Natural killer cell (primary cell): ENCODE results near the gene C1orf105. TPM values are rescaled to one million over a fixed set of nuclear protein-coding genes. Genes with fewer than 3 reads are reported as not detected.

Source experiments
- ATAC-seq, 3 donors: fragments of 150-1000 bp in 2 of 3; fragments of 200-7000 bp in 1 of 3; cut with Tn5 transposase; 1 replicate in 1 of 3; 2 replicates in 2 of 3; pipeline ENCODE4 v1.10.0; 2021; ENCODE audit warnings: mild to moderate bottlenecking in 2 of 3, moderate library complexity in 2 of 3
- DNase-seq, 2 donors: peaks; one replicate each; pipeline versions ENCODE4 v3.0.0 to v3.0.0-alpha.2; 2013 to 2021; ENCODE audit warnings: mixed read lengths in 1 of 2
- H3K27ac ChIP-seq: one replicate; pipeline ENCODE4 v1.5.1; 2013; ENCODE audit warnings: mild to moderate bottlenecking, low read length
- H3K27me3 ChIP-seq: one replicate; pipeline ENCODE4 v1.6.1; 2013; ENCODE audit warnings: low read length; ENCODE audit not compliant: control insufficient read depth, insufficient read depth
- H3K36me3 ChIP-seq: one replicate; pipeline ENCODE4 v1.6.1; 2013; ENCODE audit warnings: low read length; ENCODE audit not compliant: control insufficient read depth, insufficient read depth
- H3K4me1 ChIP-seq: one replicate; pipeline ENCODE4 v1.6.1; 2013; ENCODE audit warnings: low read length; ENCODE audit not compliant: control insufficient read depth, insufficient read depth
- H3K4me3 ChIP-seq: one replicate; pipeline ENCODE4 v1.5.1; 2013; ENCODE audit warnings: low read length
- H3K9me3 ChIP-seq: one replicate; pipeline ENCODE4 v1.6.1; 2013; ENCODE audit warnings: low read length; ENCODE audit not compliant: control insufficient read depth, insufficient read depth
- H3K27ac Mint-ChIP-seq, 2 donors: one replicate each; pipeline ENCODE4 v1.8.0; 2022; ENCODE audit warnings: mild to moderate bottlenecking in 2 of 2, mixed read lengths in 2 of 2, moderate library complexity in 1 of 2
- H3K27me3 Mint-ChIP-seq, 2 donors: one replicate each; pipeline ENCODE4 v1.8.0; 2022; ENCODE audit warnings: low read depth in 2 of 2, mixed read lengths in 2 of 2
- H3K36me3 Mint-ChIP-seq: one replicate; pipeline ENCODE4 v1.8.0; 2022; ENCODE audit warnings: mixed read lengths
- H3K4me1 Mint-ChIP-seq, 2 donors: one replicate each; pipeline ENCODE4 v1.8.0; 2022; ENCODE audit warnings: mixed read lengths in 2 of 2
- H3K4me3 Mint-ChIP-seq: one replicate; pipeline ENCODE4 v1.8.0; 2022; ENCODE audit warnings: mild to moderate bottlenecking, moderate library complexity, mixed read lengths
- H3K9me3 Mint-ChIP-seq, 2 donors: one replicate each; pipeline ENCODE4 v1.8.0; 2022; ENCODE audit warnings: mixed read lengths in 2 of 2
- CTCF ChIP-seq: fragments of 200-600 bp; IDR thresholded peaks from one replicate; pipeline ENCODE4 v1.8.0; 2022; ENCODE audit warnings: antibody characterized with exemption
- WGBS: methylation state at CpG from one replicate; pipeline ENCODE4 v1.1.7; 2013; ENCODE audit warnings: missing lambda C conversion rate; ENCODE audit not compliant: insufficient coverage; 5-methylcytosine and 5-hydroxymethylcytosine counted together
- intact Hi-C: fragments of 100-400 bp; cut with micrococcal nuclease; formaldehyde crosslinking; loops from one replicate; pipeline ENCODE4 v1.14.2; 2022
- total RNA-seq, 4 donors: library from RNA; stranded (reverse); fragments of 120-200 nt in 1 of 4; gene quantifications; one replicate each; pipeline versions ENCODE4 v1.2.3 to v1.2.4, GENCODE V29; 2013 to 2022

Gene C1orf105
- total RNA-seq, 3 donors from 2014 or later (not counting 1 experiment from before 2014, with no cell fraction given): not detected

DNA sequence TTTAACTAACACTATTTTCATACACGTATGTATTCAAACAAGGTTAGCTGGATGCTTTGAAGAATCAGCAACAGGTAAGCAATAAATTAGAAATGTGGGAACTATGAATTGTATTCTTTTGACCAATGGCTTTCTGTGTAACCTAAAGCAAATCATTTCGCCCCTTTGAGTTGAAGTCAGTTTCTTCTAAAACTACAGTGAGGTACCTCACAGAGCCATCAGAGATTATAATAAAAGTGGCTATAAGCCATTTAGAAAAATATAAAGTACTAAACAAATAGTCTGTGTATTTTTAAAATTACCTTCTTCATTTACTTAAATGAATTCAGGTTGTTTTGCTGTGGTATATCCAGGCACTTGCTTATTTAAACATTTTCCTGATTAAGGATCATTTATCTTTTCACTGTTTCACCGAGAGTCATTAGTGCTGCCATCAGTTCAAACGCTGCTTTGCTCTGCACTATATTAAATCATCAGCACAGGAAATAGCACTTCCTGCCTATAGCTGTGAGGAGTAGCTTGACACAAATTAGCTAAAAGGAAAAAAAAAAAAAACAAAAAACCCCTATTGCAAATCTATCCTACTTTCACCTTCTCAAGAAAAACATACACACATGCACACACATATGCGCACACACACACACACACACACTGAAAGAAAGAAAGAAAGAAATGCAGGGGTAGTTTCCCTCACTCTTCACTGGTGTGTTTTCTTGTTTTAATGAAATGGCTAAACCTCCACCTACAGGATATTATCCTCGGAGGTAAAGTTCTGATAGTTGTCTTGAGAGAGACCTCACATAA, 39.8 kb upstream of the C1orf105 start:
- Mint-ChIP-seq H3K27me3 (no peaks in the 10 kb centered on the region), H3K27ac (peak overlapping the region; percentile 90 to 91), H3K4me1 (peaks cover 27 to 31% of the 10 kb centered on the region in 2 donors), H3K9me3 (no peaks in the 10 kb centered on the region), H3K4me3 (peak overlapping the region; percentile 72), H3K36me3 (no peaks in the 10 kb centered on the region)
- Histone ChIP-seq H3K27me3 (no peaks in the 10 kb centered on the region), H3K36me3 (no peaks in the 10 kb centered on the region), H3K4me3 (no peak overlapping the region), H3K9me3 (no peaks in the 10 kb centered on the region), H3K27ac (peak overlapping the region; percentile 87), H3K4me1 (no peaks in the 10 kb centered on the region)
- peak; percentile 94 to 95 (median 95) for ATAC-seq
- intact Hi-C loops: loop anchor here (1.0 to 5.0 kb wide), 3 partner anchors 14 to 38 kb away; no protein-coding TSS in a partner anchor
- TF ChIP-seq CTCF: no peak
- peak in 1 of 2 donors; percentile 79 for DNase-seq
- WGBS: 50% methylated on average over 2 of the region's 6 CpGs

GRCh38 chr1:172381946-172382345, 38.5 kb upstream of the C1orf105 start:
- no peaks in the 10 kb centered on the region for H3K4me1 ChIP-seq
- no peak overlapping the region for H3K4me3 ChIP-seq
- Mint-ChIP-seq H3K27me3 (no peaks in the 10 kb centered on the region), H3K4me1 (peaks cover 22 to 27% of the 10 kb centered on the region in 2 donors), H3K36me3 (no peaks in the 10 kb centered on the region), H3K4me3 (peak overlapping the region; percentile 28), H3K27ac (peak overlapping the region; percentile 90 to 91), H3K9me3 (no peaks in the 10 kb centered on the region)
- H3K27me3 ChIP-seq: no peaks in the 10 kb centered on the region
- ATAC-seq (no peak), DNase-seq (no peak)
- intact Hi-C loops: loop anchor here (1.0 to 5.0 kb wide), 3 partner anchors 13 to 40 kb away; no protein-coding TSS in a partner anchor
- no peak for TF ChIP-seq CTCF
- no peaks in the 10 kb centered on the region for H3K9me3 ChIP-seq
- no peak overlapping the region for H3K27ac ChIP-seq
- 96% methylated on average over 2 of the region's 2 CpGs for WGBS
- no peaks in the 10 kb centered on the region for H3K36me3 ChIP-seq

GRCh38 chr1:172382406-172382805, 38.1 kb upstream of the C1orf105 start:
- Mint-ChIP-seq H3K9me3 (no peaks in the 10 kb centered on the region), H3K36me3 (no peaks in the 10 kb centered on the region), H3K27me3 (no peaks in the 10 kb centered on the region), H3K4me3 (no peak overlapping the region), H3K4me1 (peaks cover 22 to 27% of the 10 kb centered on the region in 2 donors), H3K27ac (peak overlapping the region; percentile 90 to 91)
- Histone ChIP-seq H3K36me3 (no peaks in the 10 kb centered on the region), H3K27me3 (no peaks in the 10 kb centered on the region), H3K9me3 (no peaks in the 10 kb centered on the region), H3K4me3 (no peak overlapping the region), H3K4me1 (no peaks in the 10 kb centered on the region), H3K27ac (no peak overlapping the region)
- intact Hi-C loops: loop anchor here (5.0 kb wide), 1 partner anchor 40 kb away; no protein-coding TSS in a partner anchor
- WGBS: 100% methylated on average over 1 of the region's 1 CpG
- DNase-seq (no peak), ATAC-seq (no peak)
- TF ChIP-seq CTCF: no peak
